HEK293T (cell line): ENCODE results near the gene MRPL32.
A peak's percentile ranks its signal among the peaks of the same experiment; 100 is the strongest.

Source experiments
- CTCF ChIA-PET: fragments of 350-600 bp; formaldehyde crosslinking; extraction: SDS; loops from one replicate; lab custom pipeline; 2021; ENCODE audit warnings: antibody characterized with exemption, inconsistent platforms; lab: Yijun Ruan, JAX
- POLR2A ChIA-PET: fragments of 350-600 bp; formaldehyde crosslinking; extraction: SDS; loops from one replicate; lab custom pipeline; 2020; ENCODE audit warnings: antibody characterized with exemption, inconsistent platforms; lab: Yijun Ruan, JAX
- DNase-seq: peaks from one replicate; pipeline ENCODE4 v3.0.0; 2012; ENCODE audit warnings: mixed read lengths; ENCODE audit errors: extremely low spot score
- ARNT ChIP-seq: fragments of 450-650 bp; IDR thresholded peaks from 2 replicates; pipeline ENCODE4 v1.6.1; 2017; ENCODE audit warnings: mild to moderate bottlenecking
- BHLHE40 ChIP-seq: fragments of 450-650 bp; IDR thresholded peaks from 2 replicates; pipeline ENCODE4 v1.6.1; 2016; ENCODE audit warnings: mild to moderate bottlenecking, moderate library complexity, borderline replicate concordance
- CTBP1 ChIP-seq: fragments of 450-650 bp; IDR thresholded peaks from 2 replicates; pipeline ENCODE4 v1.6.1; 2016; ENCODE audit warnings: borderline replicate concordance
- ELF4 ChIP-seq: fragments of 450-650 bp; IDR thresholded peaks from 2 replicates; pipeline ENCODE4 v1.6.1; 2017; ENCODE audit warnings: antibody characterized with exemption
- FOXA1 ChIP-seq: fragments of 450-650 bp; IDR thresholded peaks from 2 replicates; pipeline ENCODE4 v1.6.1; 2016; ENCODE audit warnings: mild to moderate bottlenecking
- FOXK2 ChIP-seq: fragments of 450-650 bp; IDR thresholded peaks from 2 replicates; pipeline ENCODE4 v1.6.1; 2016; ENCODE audit warnings: mild to moderate bottlenecking
- FOXM1 ChIP-seq: fragments of 450-650 bp; IDR thresholded peaks from 2 replicates; pipeline ENCODE4 v1.6.1; 2017; ENCODE audit warnings: mild to moderate bottlenecking, borderline replicate concordance
- HDGF ChIP-seq: fragments of 450-650 bp; IDR thresholded peaks from 2 replicates; pipeline ENCODE4 v1.6.1; 2017; ENCODE audit warnings: antibody characterized with exemption, borderline replicate concordance
- L3MBTL2 ChIP-seq: fragments of 450-650 bp; conservative IDR thresholded peaks from 2 replicates; pipeline ENCODE4 v1.6.1; 2016; ENCODE audit warnings: mild to moderate bottlenecking
- LEF1 ChIP-seq: fragments of 450-650 bp; IDR thresholded peaks from 2 replicates; pipeline ENCODE4 v1.6.1; 2017; ENCODE audit warnings: mild to moderate bottlenecking, borderline replicate concordance
- NFRKB ChIP-seq: fragments of 450-650 bp; IDR thresholded peaks from 2 replicates; pipeline ENCODE4 v1.6.1; 2016; ENCODE audit warnings: mild to moderate bottlenecking, moderate library complexity
- SP1 ChIP-seq: fragments of 450-650 bp; IDR thresholded peaks from 2 replicates; pipeline ENCODE4 v1.6.1; 2017
- SUZ12 ChIP-seq: fragments of 450-650 bp; IDR thresholded peaks from 2 replicates; pipeline ENCODE4 v1.6.1; 2016; ENCODE audit warnings: mild to moderate bottlenecking
- TARDBP ChIP-seq: fragments of 450-650 bp; IDR thresholded peaks from 2 replicates; pipeline ENCODE4 v1.6.1; 2016
- ZNF384 ChIP-seq: fragments of 450-650 bp; IDR thresholded peaks from 2 replicates; pipeline ENCODE4 v1.6.1; 2016
- TF ChIP-seq, protein P1 (sequence below): fragments of 450-650 bp; IDR thresholded peaks from 2 replicates; pipeline ENCODE4 v1.6.1; 2016

The MRPL32 gene

DNA sequence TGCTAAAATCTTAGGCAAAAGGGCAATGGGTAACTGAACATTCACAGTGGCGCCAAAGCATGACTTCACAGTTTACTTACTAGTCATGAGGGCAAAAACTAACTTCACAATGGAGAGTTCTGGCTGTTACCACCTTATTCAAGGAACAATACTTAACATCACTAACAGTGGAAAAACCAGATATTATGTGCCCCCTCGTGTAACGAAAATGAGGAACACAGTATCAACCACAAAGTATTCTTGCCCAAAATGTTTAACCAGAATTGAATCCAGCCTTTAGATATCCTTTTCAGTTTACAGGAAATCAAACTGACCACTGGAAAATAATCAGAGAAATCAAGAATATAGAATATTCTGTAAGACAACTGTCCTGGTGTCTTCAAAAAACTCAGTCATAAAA, 29.8 kb upstream of the MRPL32 start:
- CTCF ChIA-PET = no interaction called here
- no peak for TF ChIP-seq L3MBTL2
- TF ChIP-seq FOXM1 = no peak
- no peak for TF ChIP-seq LEF1
- no peak for TF ChIP-seq FOXK2
- TF ChIP-seq ELF4 = no peak
- TF ChIP-seq ZNF384 = no peak
- TF ChIP-seq SP1 = no peak
- TF ChIP-seq SUZ12 = no peak
- POLR2A ChIA-PET = no interaction called here
- DNase-seq = no peak

DNA sequence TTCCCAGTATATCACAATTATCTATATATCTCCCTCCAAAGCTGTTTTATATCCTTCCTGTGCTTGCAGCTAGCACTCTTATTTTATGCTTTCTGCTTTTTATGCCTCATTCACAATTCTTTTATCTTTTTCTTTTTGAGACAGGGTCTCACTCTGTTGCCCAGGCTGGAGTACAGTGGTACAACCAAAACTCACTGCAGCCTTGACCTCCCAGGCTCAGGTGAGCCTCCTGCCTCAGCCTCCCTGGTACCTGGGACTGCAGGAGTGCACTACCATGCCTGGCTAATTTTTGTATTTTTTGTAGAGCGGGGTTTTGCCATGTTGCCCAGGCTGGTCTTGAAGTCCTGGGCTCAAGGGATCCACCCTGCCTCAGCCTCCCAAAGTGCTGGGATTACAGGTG, 26.0 kb upstream of the MRPL32 start:
- CTCF ChIA-PET = no interaction called here
- POLR2A ChIA-PET = interaction anchor here (1.2 kb wide), 1 partner anchor 27 kb away, joined by 3 read pairs; the partner anchor contains the start of gene MRPL32
- DNase-seq = no peak

DNA sequence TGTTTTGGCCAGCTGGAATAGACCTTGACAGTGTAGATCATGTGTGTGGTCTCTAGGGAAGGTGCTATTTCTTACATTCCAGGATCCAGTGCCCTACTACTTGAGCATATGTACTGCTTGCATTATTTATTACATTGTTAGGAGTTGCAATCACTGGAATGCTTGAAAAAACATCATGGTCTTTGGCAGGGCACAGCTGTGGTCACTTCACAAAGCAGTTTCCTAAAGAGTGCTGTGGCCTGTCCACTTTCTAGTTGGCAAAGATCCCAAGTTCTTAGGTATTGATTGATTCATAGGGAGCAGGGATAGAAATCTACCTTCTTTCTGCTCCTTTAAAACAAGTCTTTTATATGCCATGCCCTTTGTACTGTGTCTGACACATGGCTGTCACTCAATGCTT, 24.9 kb upstream of the MRPL32 start:
- no peak for TF ChIP-seq SP1
- no peak for TF ChIP-seq FOXM1
- no peak for TF ChIP-seq L3MBTL2
- TF ChIP-seq TARDBP = no peak
- no peak for TF ChIP-seq LEF1
- TF ChIP-seq ZNF384 = no peak
- no peak for TF ChIP-seq NFRKB
- TF ChIP-seq CTBP1 = no peak
- TF ChIP-seq FOXK2 = no peak
- no peak for TF ChIP-seq HDGF
- no peak for TF ChIP-seq SUZ12
- no peak for TF ChIP-seq ARNT
- TF ChIP-seq ELF4 = no peak
- TF ChIP-seq BHLHE40 = no peak
- TF ChIP-seq FOXA1 = no peak
- DNase-seq = no peak
- ChIA-PET CTCF (no interaction called here), POLR2A (no interaction called here)

More for the DNA sequence above, 26.0 kb upstream of the MRPL32 start:
- TF ChIP-seq CTBP1 (no peak), L3MBTL2 (no peak), FOXM1 (no peak), NFRKB (no peak), LEF1 (no peak), ELF4 (no peak), FOXA1 (no peak), SUZ12 (no peak), SP1 (no peak), BHLHE40 (no peak), ZNF384 (no peak), FOXK2 (no peak), ARNT (no peak), TARDBP (no peak)
- TF ChIP-seq, protein P1, sequence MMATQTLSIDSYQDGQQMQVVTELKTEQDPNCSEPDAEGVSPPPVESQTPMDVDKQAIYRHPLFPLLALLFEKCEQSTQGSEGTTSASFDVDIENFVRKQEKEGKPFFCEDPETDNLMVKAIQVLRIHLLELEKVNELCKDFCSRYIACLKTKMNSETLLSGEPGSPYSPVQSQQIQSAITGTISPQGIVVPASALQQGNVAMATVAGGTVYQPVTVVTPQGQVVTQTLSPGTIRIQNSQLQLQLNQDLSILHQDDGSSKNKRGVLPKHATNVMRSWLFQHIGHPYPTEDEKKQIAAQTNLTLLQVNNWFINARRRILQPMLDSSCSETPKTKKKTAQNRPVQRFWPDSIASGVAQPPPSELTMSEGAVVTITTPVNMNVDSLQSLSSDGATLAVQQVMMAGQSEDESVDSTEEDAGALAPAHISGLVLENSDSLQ = no peak

DNA sequence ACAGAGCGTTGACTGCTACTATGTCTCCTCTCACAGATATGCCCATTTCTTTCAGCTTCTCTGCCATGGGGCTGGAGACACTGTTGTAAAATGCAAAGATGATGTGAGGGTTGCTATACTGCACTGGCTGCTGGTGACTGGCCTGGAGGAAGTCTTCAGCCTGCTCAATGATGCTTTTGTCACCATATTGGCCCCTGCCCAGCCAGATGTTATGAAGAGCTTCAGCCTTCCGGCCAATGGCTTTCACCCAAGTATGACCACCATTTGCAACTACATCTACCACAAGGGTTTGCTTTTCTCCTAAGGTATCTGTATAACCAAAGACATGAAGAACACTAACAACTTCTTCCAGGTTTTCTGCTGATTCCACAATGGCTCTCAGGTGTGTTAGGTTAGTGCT, 21.9 kb upstream of the MRPL32 start:
- no peak for DNase-seq
- POLR2A ChIA-PET = interaction anchor here (1.1 to 2.2 kb wide), 2 partner anchors 10 to 22 kb away, joined by 3 to 7 read pairs; partner anchors contain the start of genes MRPL32 and PSMA2
- TF ChIP-seq SP1 = no peak
- no peak for TF ChIP-seq ELF4
- no peak for TF ChIP-seq ZNF384
- no peak for TF ChIP-seq L3MBTL2
- TF ChIP-seq FOXK2 = no peak
- TF ChIP-seq FOXA1 = no peak
- TF ChIP-seq TARDBP = no peak
- TF ChIP-seq SUZ12 = no peak
- TF ChIP-seq CTBP1 = no peak
- TF ChIP-seq, protein P1 = no peak
- TF ChIP-seq FOXM1 = no peak
- TF ChIP-seq NFRKB = no peak
- TF ChIP-seq ARNT = no peak
- TF ChIP-seq HDGF = no peak
- CTCF ChIA-PET = no interaction called here

DNA sequence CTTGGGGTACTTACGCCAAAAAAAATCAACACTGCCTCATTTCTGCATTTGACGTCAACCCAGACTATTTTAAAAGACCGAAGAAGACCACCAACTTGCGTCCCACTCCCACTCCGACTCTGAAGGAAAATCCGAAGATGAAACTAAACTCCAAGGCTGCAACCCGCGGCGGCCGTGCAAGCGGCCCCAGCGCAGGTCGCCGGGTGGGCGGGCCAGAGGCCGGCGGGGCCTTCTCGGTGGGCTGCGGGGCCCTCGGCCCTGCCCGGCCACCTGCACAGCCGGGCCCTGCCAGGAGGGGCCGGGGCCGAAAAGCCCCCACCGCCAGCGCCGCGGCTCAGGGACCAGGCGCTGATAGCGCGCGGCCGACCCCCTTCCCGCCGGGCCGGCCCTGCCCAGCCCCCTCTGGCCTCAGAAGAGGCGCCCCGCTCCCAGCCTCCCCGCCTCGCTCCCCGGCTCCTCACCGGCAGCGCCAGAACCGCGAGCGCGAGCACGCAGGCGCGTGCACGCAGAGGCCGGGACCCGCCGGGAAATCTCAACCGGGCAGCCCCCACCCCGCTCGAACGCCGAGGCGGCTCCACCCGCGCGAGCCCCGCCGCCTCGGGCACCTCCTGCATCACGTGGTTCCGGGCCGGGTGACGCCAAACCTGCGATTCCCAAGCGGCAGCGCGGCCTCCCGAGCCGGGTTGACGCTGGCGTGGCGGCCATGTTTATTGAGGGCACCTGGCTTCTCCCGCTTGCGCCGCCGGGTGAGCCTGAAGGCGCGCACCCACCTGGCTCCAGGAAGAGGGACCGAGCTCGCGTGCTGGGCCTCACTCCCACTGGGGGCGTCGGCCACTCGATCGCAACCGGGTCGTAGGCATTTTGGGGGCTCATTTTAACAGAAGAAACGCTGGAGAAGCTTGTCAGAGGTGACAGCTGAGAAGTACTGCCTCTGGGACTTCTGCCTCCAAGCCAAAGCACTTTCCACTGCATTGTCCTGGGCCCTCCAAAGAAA, 20.4 kb upstream of the MRPL32 start, which contains the start of gene C7orf25:
C7orf25 (minus strand) TSS at position 617 of the 994 bp plus-strand sequence. CDS start 1,170 bp downstream, outside the sequence.
- ChIA-PET POLR2A (interaction anchor here (0.7 to 2.2 kb wide), 4 partner anchors 18 to 23 kb away, joined by 4 to 7 read pairs (median 5); partner anchors contain the start of genes MRPL32 and PSMA2), CTCF (no interaction called here)
- peak; percentile 93 for DNase-seq
- TF ChIP-seq HDGF (0 out of 2 replicates have a peak, but pooled peaks have one; percentile 61), SP1 (no peak), FOXM1 (0 out of 2 replicates have a peak, but pooled peaks have one; percentile 4), L3MBTL2 (peak; percentile 91)

DNA sequence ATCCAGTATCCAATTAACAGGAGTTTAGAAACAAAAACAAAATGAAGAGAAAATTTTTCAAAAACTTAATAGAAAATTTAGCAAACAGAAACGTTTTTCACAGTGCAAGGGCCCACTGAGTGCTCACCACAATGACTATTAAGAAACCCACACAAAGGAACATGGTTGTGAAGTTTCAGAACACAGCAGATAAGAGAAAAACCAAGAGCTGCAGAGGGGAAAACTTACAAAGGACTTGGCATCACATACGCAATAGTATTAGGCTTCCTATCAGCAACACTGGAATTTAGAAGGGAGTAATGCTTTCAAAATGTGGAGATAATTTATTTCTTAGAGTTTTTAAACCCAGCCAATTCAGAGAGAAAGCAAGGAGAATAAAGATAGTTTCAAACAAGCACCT, 18.6 kb upstream of the MRPL32 start:
- no peak for TF ChIP-seq FOXK2
- TF ChIP-seq ELF4 = no peak
- TF ChIP-seq, protein P1 = no peak
- no peak for TF ChIP-seq FOXA1
- no peak for TF ChIP-seq CTBP1
- TF ChIP-seq ARNT = no peak
- no peak for TF ChIP-seq BHLHE40
- TF ChIP-seq ZNF384 = no peak
- TF ChIP-seq SP1 = no peak
- no peak for TF ChIP-seq HDGF
- TF ChIP-seq NFRKB = no peak
- ChIA-PET POLR2A (interaction anchor here (1.6 kb wide), 1 partner anchor 25 kb away, joined by 4 read pairs; no protein-coding TSS in a partner anchor), CTCF (no interaction called here)
- no peak for DNase-seq
